ENCODE measurements around the gene NPB. TPM values are rescaled to one million over a fixed set of nuclear protein-coding genes. Genes with fewer than 3 reads are reported as not detected.

The NPB gene
- total and polyA plus RNA-seq, 2 donors (not counting 1 experiment from before 2014, with no cell fraction given) = 0.31 to 0.83 TPM

DNA sequence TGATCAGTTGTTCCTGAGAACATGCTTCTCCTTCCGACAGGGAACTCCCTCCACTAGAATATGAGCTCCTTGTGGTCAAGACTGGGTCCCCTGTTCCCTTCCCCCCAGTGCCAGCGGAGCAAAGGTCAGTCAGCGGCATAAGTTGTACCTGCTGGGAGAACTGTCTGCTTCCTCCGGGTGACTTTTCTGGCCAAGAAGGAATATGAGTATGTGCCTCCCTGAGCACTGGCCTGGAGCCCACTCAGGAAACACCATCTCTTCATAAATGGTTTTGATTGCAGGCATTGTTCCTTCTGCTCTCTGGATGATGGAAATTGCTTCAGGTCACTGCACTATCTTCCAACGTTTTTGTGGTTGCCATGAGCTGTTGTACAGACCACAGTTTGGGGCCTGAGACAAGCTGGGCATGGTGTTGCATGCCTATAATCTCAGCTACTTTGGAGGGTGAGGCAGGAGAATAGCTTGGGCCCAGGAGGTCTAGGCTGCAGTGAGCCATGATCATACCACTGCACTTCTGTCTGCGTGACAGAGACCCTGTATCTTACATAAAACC lies 38.8 kb upstream of the NPB start:
- H3K79me2 ChIP-seq (ENCODE audit: control insufficient read depth, insufficient read depth, low read length) = peaks cover 50% of the 10 kb centered on the region
- peaks cover 34% of the 10 kb centered on the region for H3K36me3 ChIP-seq (ENCODE audit: control insufficient read depth, insufficient read depth, low read length)
- H3K9me3 ChIP-seq (ENCODE audit: control insufficient read depth, insufficient read depth, low read depth, low read length) = no peaks in the 10 kb centered on the region
- no peaks in the 10 kb centered on the region for H3K27me3 ChIP-seq (ENCODE audit: control insufficient read depth, insufficient read depth, low read length)
- TF ChIP-seq, protein P1, sequence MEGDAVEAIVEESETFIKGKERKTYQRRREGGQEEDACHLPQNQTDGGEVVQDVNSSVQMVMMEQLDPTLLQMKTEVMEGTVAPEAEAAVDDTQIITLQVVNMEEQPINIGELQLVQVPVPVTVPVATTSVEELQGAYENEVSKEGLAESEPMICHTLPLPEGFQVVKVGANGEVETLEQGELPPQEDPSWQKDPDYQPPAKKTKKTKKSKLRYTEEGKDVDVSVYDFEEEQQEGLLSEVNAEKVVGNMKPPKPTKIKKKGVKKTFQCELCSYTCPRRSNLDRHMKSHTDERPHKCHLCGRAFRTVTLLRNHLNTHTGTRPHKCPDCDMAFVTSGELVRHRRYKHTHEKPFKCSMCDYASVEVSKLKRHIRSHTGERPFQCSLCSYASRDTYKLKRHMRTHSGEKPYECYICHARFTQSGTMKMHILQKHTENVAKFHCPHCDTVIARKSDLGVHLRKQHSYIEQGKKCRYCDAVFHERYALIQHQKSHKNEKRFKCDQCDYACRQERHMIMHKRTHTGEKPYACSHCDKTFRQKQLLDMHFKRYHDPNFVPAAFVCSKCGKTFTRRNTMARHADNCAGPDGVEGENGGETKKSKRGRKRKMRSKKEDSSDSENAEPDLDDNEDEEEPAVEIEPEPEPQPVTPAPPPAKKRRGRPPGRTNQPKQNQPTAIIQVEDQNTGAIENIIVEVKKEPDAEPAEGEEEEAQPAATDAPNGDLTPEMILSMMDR (conservative IDR thresholded peaks at IDR 0.05 in 1 of 2, IDR thresholded peaks at IDR 0.05 in 1 of 2; ENCODE audit: low read depth in 1 of 2, low read length in 2 of 2) = no peak
- TF ChIP-seq EZH2 (IDR thresholded peaks at IDR 0.05; ENCODE audit: low read length, missing control alignments) = no peak
- DNase-seq (ENCODE audit: low read depth in 2 of 2) = peak in 1 of 2 donors; percentile 25
- no peak overlapping the region for H2AFZ ChIP-seq (ENCODE audit: low read length)
- H3K9ac ChIP-seq (ENCODE audit: insufficient read depth, low read length) = no peak overlapping the region
- no peak overlapping the region for H3K27ac ChIP-seq (ENCODE audit: insufficient read depth, low read length)
- H3K4me1 ChIP-seq (ENCODE audit: control insufficient read depth, extremely low read depth, insufficient read depth, low read length) = peaks cover 19% of the 10 kb centered on the region
- no peaks in the 10 kb centered on the region for H4K20me1 ChIP-seq (ENCODE audit: control insufficient read depth, extremely low read depth, insufficient read depth, low read length)
- no peak overlapping the region for H3K4me3 ChIP-seq (replicated peaks in 1 of 4; ENCODE audit: control extremely low read depth in 1 of 4, insufficient read depth in 1 of 4, low read depth in 3 of 4, low read length in 4 of 4)
- peak overlapping the region; percentile 37 for H3K4me2 ChIP-seq (ENCODE audit: extremely low read depth, insufficient read depth, low read length)

DNA sequence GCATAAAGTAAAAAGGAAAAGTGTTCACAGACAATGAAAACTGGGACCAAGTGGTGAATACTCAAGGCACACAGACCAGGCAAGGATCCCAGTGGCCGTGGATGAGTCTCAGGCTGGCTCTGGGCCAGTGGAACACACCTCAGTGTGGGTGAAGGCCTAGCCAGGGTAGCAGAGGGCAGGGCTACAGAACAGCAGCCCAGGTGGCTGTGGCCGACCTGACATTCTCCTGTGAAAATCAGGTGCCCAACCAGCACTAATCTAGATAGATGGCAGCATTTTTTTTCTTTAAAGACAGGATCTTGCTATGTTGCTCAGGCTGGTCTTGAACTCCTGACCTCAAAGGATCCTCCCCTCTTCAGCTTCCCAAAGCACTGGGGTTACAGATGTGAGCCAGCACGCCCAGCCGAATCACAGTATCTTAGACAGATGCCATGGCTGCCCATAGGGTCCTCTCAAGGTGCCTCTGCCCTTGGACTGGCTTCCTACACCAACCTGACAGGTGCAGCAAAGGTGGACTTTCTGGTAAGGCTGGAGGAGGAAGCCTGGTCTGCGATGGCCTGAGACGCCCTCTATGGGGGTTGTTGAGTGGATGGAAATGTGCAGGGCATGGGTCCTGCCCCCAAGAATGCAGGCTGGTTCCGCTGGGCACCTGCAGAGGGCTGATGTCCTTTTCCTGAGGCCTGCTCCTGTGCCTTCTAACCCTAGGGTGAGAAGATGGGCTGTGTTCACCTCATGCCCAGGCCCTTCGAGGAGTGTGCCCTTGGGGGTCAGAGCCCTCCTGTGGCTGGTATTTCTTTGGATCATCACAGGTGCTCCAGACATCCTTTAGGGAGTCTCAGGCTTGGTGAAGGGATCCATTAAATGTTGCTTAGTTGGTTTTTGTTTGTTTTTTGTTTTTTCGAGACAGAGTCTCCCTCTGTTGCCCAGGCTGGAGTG lies 37.9 kb upstream of the NPB start:
- Histone ChIP-seq H3K27ac (ENCODE audit: insufficient read depth, low read length) (no peak overlapping the region), H2AFZ (ENCODE audit: low read length) (no peak overlapping the region), H3K9ac (ENCODE audit: insufficient read depth, low read length) (no peak overlapping the region), H3K9me3 (ENCODE audit: control insufficient read depth, insufficient read depth, low read depth, low read length) (no peaks in the 10 kb centered on the region), H3K36me3 (ENCODE audit: control insufficient read depth, insufficient read depth, low read length) (peaks cover 30% of the 10 kb centered on the region), H3K4me3 (replicated peaks in 1 of 4; ENCODE audit: control extremely low read depth in 1 of 4, insufficient read depth in 1 of 4, low read depth in 3 of 4, low read length in 4 of 4) (no peak overlapping the region), H4K20me1 (ENCODE audit: control insufficient read depth, extremely low read depth, insufficient read depth, low read length) (no peaks in the 10 kb centered on the region), H3K79me2 (ENCODE audit: control insufficient read depth, insufficient read depth, low read length) (peaks cover 42% of the 10 kb centered on the region), H3K4me2 (ENCODE audit: extremely low read depth, insufficient read depth, low read length) (no peak overlapping the region), H3K27me3 (ENCODE audit: control insufficient read depth, insufficient read depth, low read length) (no peaks in the 10 kb centered on the region), H3K4me1 (ENCODE audit: control insufficient read depth, extremely low read depth, insufficient read depth, low read length) (peaks cover 19% of the 10 kb centered on the region)
- TF ChIP-seq, protein P1 (conservative IDR thresholded peaks at IDR 0.05 in 1 of 2, IDR thresholded peaks at IDR 0.05 in 1 of 2; ENCODE audit: low read depth in 1 of 2, low read length in 2 of 2) = no peak
- TF ChIP-seq EZH2 (IDR thresholded peaks at IDR 0.05; ENCODE audit: low read length, missing control alignments) = no peak
- DNase-seq (ENCODE audit: low read depth in 2 of 2) = no peak

DNA sequence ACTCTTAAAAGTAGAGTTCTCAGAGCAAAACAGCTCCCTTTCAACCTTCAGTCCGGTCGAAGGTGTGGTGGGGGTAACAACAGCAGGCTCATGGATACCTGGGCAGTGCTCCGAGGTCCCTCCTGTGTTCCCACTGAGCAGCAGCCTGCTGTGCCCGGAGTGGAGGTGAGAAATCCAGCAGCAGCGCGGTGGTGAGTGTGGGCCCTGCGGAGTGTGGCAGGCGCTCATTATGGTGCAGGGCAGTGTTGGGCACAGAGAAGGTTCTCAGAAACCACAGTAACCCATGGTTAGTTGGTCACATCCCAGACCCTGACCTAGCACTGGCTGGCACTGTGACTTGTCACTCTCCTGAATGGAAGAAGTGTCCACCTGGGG lies 36.7 kb upstream of the NPB start:
- H3K36me3 ChIP-seq (ENCODE audit: control insufficient read depth, insufficient read depth, low read length) = peaks cover 32% of the 10 kb centered on the region
- DNase-seq (ENCODE audit: low read depth in 2 of 2) = no peak
- H3K4me2 ChIP-seq (ENCODE audit: extremely low read depth, insufficient read depth, low read length) = no peak overlapping the region
- peaks cover 20% of the 10 kb centered on the region for H3K4me1 ChIP-seq (ENCODE audit: control insufficient read depth, extremely low read depth, insufficient read depth, low read length)
- peaks cover 42% of the 10 kb centered on the region for H3K79me2 ChIP-seq (ENCODE audit: control insufficient read depth, insufficient read depth, low read length)
- no peak overlapping the region for H2AFZ ChIP-seq (ENCODE audit: low read length)
- no peaks in the 10 kb centered on the region for H3K9me3 ChIP-seq (ENCODE audit: control insufficient read depth, insufficient read depth, low read depth, low read length)
- H3K27ac ChIP-seq (ENCODE audit: insufficient read depth, low read length) = no peak overlapping the region
- no peak overlapping the region for H3K4me3 ChIP-seq (replicated peaks in 1 of 4; ENCODE audit: control extremely low read depth in 1 of 4, insufficient read depth in 1 of 4, low read depth in 3 of 4, low read length in 4 of 4)
- no peak for TF ChIP-seq EZH2 (IDR thresholded peaks at IDR 0.05; ENCODE audit: low read length, missing control alignments)
- TF ChIP-seq, protein P1 (conservative IDR thresholded peaks at IDR 0.05 in 1 of 2, IDR thresholded peaks at IDR 0.05 in 1 of 2; ENCODE audit: low read depth in 1 of 2, low read length in 2 of 2) = no peak
- no peak overlapping the region for H3K9ac ChIP-seq (ENCODE audit: insufficient read depth, low read length)
- H3K27me3 ChIP-seq (ENCODE audit: control insufficient read depth, insufficient read depth, low read length) = no peaks in the 10 kb centered on the region
- H4K20me1 ChIP-seq (ENCODE audit: control insufficient read depth, extremely low read depth, insufficient read depth, low read length) = no peaks in the 10 kb centered on the region

Measured in fibroblast of lung (primary cell).